Upper lobe of left lung (tissue), 6 donors: ENCODE results near the gene HID1. TPM values are rescaled to one million over a fixed set of nuclear protein-coding genes. Genes with fewer than 3 reads are reported as not detected.

Experiments
- ATAC-seq, 2 donors: fragments of 200-7000 bp; cut with Tn5 transposase; one replicate each; pipeline ENCODE4 v1.9.1; 2022; ENCODE audit warnings: mild to moderate bottlenecking in 2 of 2, moderate library complexity in 2 of 2; ENCODE audit not compliant: low FRiP score in 2 of 2
- DNase-seq, 2 donors: peaks; one replicate each; pipeline ENCODE4 v3.0.0-alpha.2; 2019 to 2020
- H3K27ac ChIP-seq, 4 donors: fragments of 200-600 bp; sonication (generic); one replicate each; pipeline ENCODE4 v1.5.1; 2016 to 2019
- H3K27me3 ChIP-seq, 4 donors: fragments of 200-600 bp; sonication (generic); one replicate each; pipeline ENCODE4 v1.5.1; 2017 to 2019
- H3K36me3 ChIP-seq, 4 donors: fragments of 200-600 bp; sonication (generic); one replicate each; pipeline ENCODE4 v1.5.1; 2016 to 2019
- H3K4me1 ChIP-seq, 4 donors: fragments of 200-600 bp; sonication (generic); one replicate each; pipeline ENCODE4 v1.5.1; 2018 to 2019
- H3K4me3 ChIP-seq, 4 donors: fragments of 200-600 bp; sonication (generic); one replicate each; pipeline ENCODE4 v1.5.1; 2017 to 2019; ENCODE audit warnings: mild to moderate bottlenecking in 2 of 4, moderate library complexity in 1 of 4
- H3K9me3 ChIP-seq, 4 donors: fragments of 200-600 bp; sonication (generic); one replicate each; pipeline ENCODE4 v1.5.1; 2018 to 2019
- CTCF ChIP-seq, 6 experiments: fragments of 450-650 bp in 4 of 6; fragments of 200-600 bp in 2 of 6; sonication (generic) in 2 of 6; IDR thresholded peaks; one replicate each; pipeline ENCODE4 v1.5.1; 2016 to 2019; ENCODE audit warnings: antibody characterized with exemption in 6 of 6
- EP300 ChIP-seq, 4 donors: sonication (generic); formaldehyde crosslinking; IDR thresholded peaks; one replicate each; pipeline ENCODE4 v1.5.1; 2017; ENCODE audit warnings: antibody characterized with exemption in 4 of 4, control low read depth in 2 of 4
- POLR2A ChIP-seq, 4 donors: fragments of 450-650 bp; IDR thresholded peaks; one replicate each; pipeline ENCODE4 v1.5.1; 2016 to 2017; ENCODE audit warnings: antibody characterized with exemption in 4 of 4, mild to moderate bottlenecking in 2 of 4
- POLR2AphosphoS5 ChIP-seq, 2 donors: sonication (generic); formaldehyde crosslinking; IDR thresholded peaks; one replicate each; pipeline ENCODE4 v1.5.1; 2017; ENCODE audit warnings: antibody characterized with exemption in 2 of 2
- WGBS, 2 donors: methylation state at CpG; one replicate each; pipeline ENCODE4 v1.1.5; 2017 to 2018; 5-methylcytosine and 5-hydroxymethylcytosine counted together
- total RNA-seq, 6 donors: library from RNA; depleted of rRNA in 4 of 6; stranded (reverse); fragments of >200 nt in 4 of 6; gene quantifications; one replicate each; pipeline versions ENCODE4 v1.1.0 to v1.2.1, GENCODE V29; 2016 to 2021
- donor health status: DM: no; HTN: no; CAD: no; lungs with moderate emphysema.
- donor health status: DM: no; HTN: yes; CAD: no; lungs with severe emphysema.

HID1 gene
- total RNA-seq, 6 donors from 2014 or later = 21.6 to 60.8 (median 33.3) TPM

GRCh38 chr17:75005291-75005690, 32.7 kb upstream of the HID1 start:
- ATAC-seq (no peak), DNase-seq (no peak)
- Histone ChIP-seq H3K4me3 (no peak overlapping the region), H3K9me3 (no peaks in the 10 kb centered on the region), H3K4me1 (no peaks in the 10 kb centered on the region), H3K36me3 (peaks cover 0 to 55% (median 28%) of the 10 kb centered on the region in 4 donors), H3K27ac (no peak overlapping the region), H3K27me3 (no peaks in the 10 kb centered on the region)
- 93 to 94% methylated on average over 8 of the region's 8 CpGs for WGBS, 2 donors
- TF ChIP-seq POLR2A (IDR thresholded peaks at IDR 0.05) (no peak), EP300 (IDR thresholded peaks at IDR 0.05) (no peak), CTCF (IDR thresholded peaks at IDR 0.05) (no peak), POLR2AphosphoS5 (IDR thresholded peaks at IDR 0.05) (no peak)

GRCh38 chr17:75004371-75004770, 31.8 kb upstream of the HID1 start:
- no peak overlapping the region for H3K4me3 ChIP-seq
- H3K27ac ChIP-seq = no peak overlapping the region
- WGBS, 2 donors = 100% methylated on average over 2 to 3 of the region's 3 CpGs
- no peak for TF ChIP-seq CTCF (IDR thresholded peaks at IDR 0.05)
- TF ChIP-seq POLR2AphosphoS5 (IDR thresholded peaks at IDR 0.05) = no peak
- TF ChIP-seq POLR2A (IDR thresholded peaks at IDR 0.05) = no peak
- TF ChIP-seq EP300 (IDR thresholded peaks at IDR 0.05) = no peak
- no peak for DNase-seq
- ATAC-seq = no peak
- H3K9me3 ChIP-seq = no peaks in the 10 kb centered on the region
- H3K36me3 ChIP-seq = peaks cover 0 to 62% (median 34%) of the 10 kb centered on the region in 4 donors
- H3K27me3 ChIP-seq = no peaks in the 10 kb centered on the region
- no peaks in the 10 kb centered on the region for H3K4me1 ChIP-seq

GRCh38 chr17:75003957-75004355, 31.4 kb upstream of the HID1 start:
- no peaks in the 10 kb centered on the region for H3K4me1 ChIP-seq
- H3K27ac ChIP-seq = no peak overlapping the region
- H3K36me3 ChIP-seq = peaks cover 0 to 63% (median 34%) of the 10 kb centered on the region in 4 donors
- no peak overlapping the region for H3K4me3 ChIP-seq
- no peaks in the 10 kb centered on the region for H3K27me3 ChIP-seq
- H3K9me3 ChIP-seq = no peaks in the 10 kb centered on the region
- no peak for ATAC-seq
- TF ChIP-seq CTCF (IDR thresholded peaks at IDR 0.05) (no peak), POLR2AphosphoS5 (IDR thresholded peaks at IDR 0.05) (no peak), EP300 (IDR thresholded peaks at IDR 0.05) (no peak), POLR2A (IDR thresholded peaks at IDR 0.05) (no peak)
- 90 to 92% methylated on average over 16 to 18 of the region's 19 CpGs for WGBS, 2 donors
- peak in 1 of 2 donors; percentile 64 for DNase-seq

- Histone ChIP-seq H3K9me3 (no peaks in the 10 kb centered on the region), H3K27me3 (no peaks in the 10 kb centered on the region), H3K36me3 (peaks cover 0 to 63% (median 34%) of the 10 kb centered on the region in 4 donors), H3K27ac (no peak overlapping the region), H3K4me3 (no peak overlapping the region), H3K4me1 (no peaks in the 10 kb centered on the region)
- no peak for TF ChIP-seq CTCF (IDR thresholded peaks at IDR 0.05)
- no peak for TF ChIP-seq POLR2A (IDR thresholded peaks at IDR 0.05)
- TF ChIP-seq POLR2AphosphoS5 (IDR thresholded peaks at IDR 0.05) = no peak
- ATAC-seq (no peak), DNase-seq (peak in 1 of 2 donors; percentile 80)
- WGBS, 2 donors = 91 to 93% methylated on average over 25 to 66 of the region's 76 CpGs
Observed at GRCh38 chr17:75003070-75003956, 30.8 kb upstream of the HID1 start.
